Mucosa of gallbladder (tissue), 1 donor: ENCODE data around the gene CACNG6. TPM values are rescaled to one million over a fixed set of nuclear protein-coding genes. Genes with fewer than 3 reads are reported as not detected.

Experiments used
- DNase-seq: peaks from one replicate; pipeline ENCODE4 v3.0.0-alpha.2; 2020; ENCODE audit warnings: low spot score
- total RNA-seq: library from RNA; stranded (reverse); gene quantifications from one replicate; pipeline ENCODE4 v1.2.1, GENCODE V29; 2021
- donor health status: DM: no; HTN: no; CAD: no.

The CACNG6 gene
- total RNA-seq, 1 donor from 2014 or later, result not detected

- DNase-seq, result no peak
Observed at GRCh38 chr19:53969366-53969765, 22.1 kb upstream of the CACNG6 start.

GRCh38 chr19:53971673-53972072 is 19.8 kb upstream of the CACNG6 start:
- no peak for DNase-seq

GRCh38 chr19:53977429-53977990 is 13.9 kb upstream of the CACNG6 start:
- peak; percentile 79 for DNase-seq

- DNase-seq, result peak; percentile 38
Observed at GRCh38 chr19:53977991-53978731, 13.3 kb upstream of the CACNG6 start.

- DNase-seq, result no peak
Observed at GRCh38 chr19:53978975-53979801, 12.2 kb upstream of the CACNG6 start.

GRCh38 chr19:53980539-53981375 is 10.7 kb upstream of the CACNG6 start:
- no peak for DNase-seq

- no peak for DNase-seq
Observed at GRCh38 chr19:53981376-53981951, 10.0 kb upstream of the CACNG6 start.

GRCh38 chr19:53982001-53982451 is 9.4 kb upstream of the CACNG6 start:
- no peak for DNase-seq

GRCh38 chr19:53982611-53983010 is 8.8 kb upstream of the CACNG6 start:
- DNase-seq, result no peak

GRCh38 chr19:53983457-53984289 is 7.8 kb upstream of the CACNG6 start:
- DNase-seq, result no peak

GRCh38 chr19:53985863-53986262 is 5.6 kb upstream of the CACNG6 start:
- DNase-seq, result no peak

- no peak for DNase-seq
Observed at GRCh38 chr19:53988981-53989380, 2.5 kb upstream of the CACNG6 start.

GRCh38 chr19:53989600-53990533 is 1.6 kb upstream of the CACNG6 start:
- DNase-seq, result no peak

- DNase-seq, result no peak
Observed at GRCh38 chr19:53992211-53992610, 774 bp downstream of the CACNG6 start.

GRCh38 chr19:53992815-53993214 is 1.4 kb downstream of the CACNG6 start:
- DNase-seq, result no peak

GRCh38 chr19:53993448-53993847 is 2.0 kb downstream of the CACNG6 start:
- no peak for DNase-seq

- DNase-seq, result no peak
Observed at GRCh38 chr19:53994811-53995210, 3.4 kb downstream of the CACNG6 start.

- DNase-seq, result no peak
Observed at GRCh38 chr19:53998223-53998622, 6.8 kb downstream of the CACNG6 start.

GRCh38 chr19:53999694-54000093 is 8.3 kb downstream of the CACNG6 start:
- no peak for DNase-seq
